Sigmoid colon (tissue), 4 donors: Measurements from ENCODE around the gene NPAS1.

Experiments used
- CTCF ChIP-seq, 4 experiments: fragments of 450-650 bp in 3 of 4; fragments of 200-600 bp in 1 of 4; IDR thresholded peaks; one replicate each; pipeline ENCODE4 v1.5.1; 2016 to 2019; ENCODE audit warnings: antibody characterized with exemption in 4 of 4, mild to moderate bottlenecking in 3 of 4, moderate library complexity in 2 of 4
- EP300 ChIP-seq, 4 donors: sonication (generic); formaldehyde crosslinking; IDR thresholded peaks; one replicate each; pipeline ENCODE4 v1.6.1; 2017; ENCODE audit warnings: antibody characterized with exemption in 4 of 4
- POLR2A ChIP-seq, 2 donors: fragments of 450-650 bp; IDR thresholded peaks; one replicate each; pipeline ENCODE4 v1.6.1; 2016; ENCODE audit warnings: antibody characterized with exemption in 2 of 2, mild to moderate bottlenecking in 2 of 2, moderate library complexity in 2 of 2
- POLR2AphosphoS5 ChIP-seq, 4 donors: sonication (generic); formaldehyde crosslinking; IDR thresholded peaks; one replicate each; pipeline ENCODE4 v1.6.1; 2017; ENCODE audit warnings: antibody characterized with exemption in 4 of 4

GRCh38 chr19:46977548-46977947, 42.1 kb upstream of the NPAS1 start:
- TF ChIP-seq CTCF (IDR thresholded peaks at IDR 0.05), result no peak
- TF ChIP-seq POLR2A (IDR thresholded peaks at IDR 0.05), result no peak
- no peak for TF ChIP-seq POLR2AphosphoS5 (IDR thresholded peaks at IDR 0.05)
- no peak for TF ChIP-seq EP300 (IDR thresholded peaks at IDR 0.05)
